Measurements from ENCODE around the gene ELK4.

Gene ELK4

GRCh38 chr1:205595861-205596260 lies 36.0 kb downstream of the ELK4 start:
- no peak for DNase-seq (ENCODE audit: low spot score)

DNA sequence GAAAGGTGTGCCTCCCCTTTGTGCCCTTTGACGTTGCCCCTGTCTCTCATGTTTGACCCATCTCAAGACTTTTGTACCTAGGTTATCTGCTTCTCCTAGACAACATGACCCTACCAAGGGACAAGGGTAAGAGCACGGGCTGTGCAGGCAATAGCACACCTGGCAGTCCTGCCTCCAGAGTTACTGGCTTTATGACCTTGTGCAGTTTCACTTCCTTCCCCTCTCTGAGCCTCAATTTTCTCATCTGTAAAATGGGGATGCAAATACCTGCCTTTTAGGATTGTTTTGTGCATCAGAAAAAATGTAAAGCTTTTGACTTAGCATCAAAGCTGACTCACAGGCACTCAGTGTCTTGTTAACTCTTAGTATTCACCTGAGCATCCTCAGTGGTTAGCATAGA lies 36.4 kb downstream of the ELK4 start:
- DNase-seq (ENCODE audit: low spot score), result no peak

DNA sequence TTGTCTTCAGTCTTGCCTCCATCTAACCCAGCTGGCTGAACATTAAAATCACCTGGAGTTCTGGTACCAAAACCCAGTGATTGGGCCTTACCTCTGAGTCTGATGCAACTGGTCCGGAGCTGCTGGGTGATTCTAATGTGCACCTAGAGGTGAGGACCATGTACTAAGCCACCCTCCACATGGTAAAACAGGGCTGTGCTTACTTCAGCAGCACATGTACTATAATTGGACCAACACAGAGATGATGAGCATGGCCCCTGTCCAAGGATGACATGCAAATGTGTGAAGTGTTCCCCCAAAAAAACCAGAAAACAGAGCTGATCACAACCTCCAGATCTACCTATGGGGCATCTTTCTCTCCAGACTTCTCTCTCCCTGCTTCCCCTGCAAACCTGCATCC lies 37.0 kb downstream of the ELK4 start:
- no peak for DNase-seq (ENCODE audit: low spot score)

GRCh38 chr1:205593967-205594366 lies 37.8 kb downstream of the ELK4 start:
- no peak for DNase-seq (ENCODE audit: low spot score)

- DNase-seq (ENCODE audit: low spot score), result no peak
These were observed 38.3 kb downstream of the ELK4 start for GRCh38 chr1:205593532-205593931.

DNA sequence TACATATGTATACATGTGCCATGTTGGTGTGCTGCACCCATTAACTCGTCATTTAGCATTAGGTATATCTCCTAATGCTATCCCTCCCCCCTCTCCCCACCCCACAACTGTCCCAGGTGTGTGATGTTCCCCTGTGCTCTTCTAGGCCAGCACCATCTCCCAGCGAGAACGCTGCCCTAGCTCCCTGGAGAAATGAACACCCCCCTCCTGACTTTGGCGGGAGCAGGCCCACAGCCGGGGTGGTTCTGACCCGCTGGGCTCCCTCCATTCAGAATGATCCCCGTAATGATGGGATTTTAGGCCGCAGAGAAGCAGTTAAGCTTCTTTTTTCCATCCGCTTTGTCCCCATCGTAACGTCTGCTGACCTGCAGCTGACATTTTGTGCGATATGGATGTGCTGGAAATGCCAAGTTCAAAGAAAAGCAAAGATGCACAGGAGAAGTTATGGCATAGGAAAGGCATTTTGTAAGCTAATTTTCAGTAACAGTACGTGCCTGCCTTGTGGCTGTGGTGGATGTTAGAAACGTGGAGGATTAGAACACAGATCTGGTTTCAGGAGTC lies 39.3 kb downstream of the ELK4 start:
- DNase-seq (ENCODE audit: low spot score), result no peak

- DNase-seq (ENCODE audit: low spot score), result peak; percentile 95
These were observed 40.1 kb downstream of the ELK4 start for GRCh38 chr1:205591522-205592351.

- DNase-seq (ENCODE audit: low spot score), result no peak
These were observed 40.9 kb downstream of the ELK4 start for GRCh38 chr1:205590777-205591513.

DNA sequence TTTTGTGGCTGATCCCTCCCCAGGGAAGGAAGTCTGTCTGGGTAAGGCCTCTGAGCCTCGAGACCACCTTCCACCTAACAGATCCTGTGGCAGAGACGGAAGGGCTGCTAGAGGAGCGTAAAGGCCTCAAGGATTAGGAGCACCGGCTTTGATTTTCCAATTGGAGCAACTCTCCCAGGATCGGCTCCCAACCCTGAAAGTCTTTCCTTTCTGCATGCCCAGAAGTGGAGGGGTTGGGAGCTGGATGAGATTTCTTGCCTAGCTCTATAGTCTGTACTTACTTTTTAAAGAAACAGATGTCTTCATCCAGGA lies 41.4 kb downstream of the ELK4 start:
- no peak for DNase-seq (ENCODE audit: low spot score)

DNA sequence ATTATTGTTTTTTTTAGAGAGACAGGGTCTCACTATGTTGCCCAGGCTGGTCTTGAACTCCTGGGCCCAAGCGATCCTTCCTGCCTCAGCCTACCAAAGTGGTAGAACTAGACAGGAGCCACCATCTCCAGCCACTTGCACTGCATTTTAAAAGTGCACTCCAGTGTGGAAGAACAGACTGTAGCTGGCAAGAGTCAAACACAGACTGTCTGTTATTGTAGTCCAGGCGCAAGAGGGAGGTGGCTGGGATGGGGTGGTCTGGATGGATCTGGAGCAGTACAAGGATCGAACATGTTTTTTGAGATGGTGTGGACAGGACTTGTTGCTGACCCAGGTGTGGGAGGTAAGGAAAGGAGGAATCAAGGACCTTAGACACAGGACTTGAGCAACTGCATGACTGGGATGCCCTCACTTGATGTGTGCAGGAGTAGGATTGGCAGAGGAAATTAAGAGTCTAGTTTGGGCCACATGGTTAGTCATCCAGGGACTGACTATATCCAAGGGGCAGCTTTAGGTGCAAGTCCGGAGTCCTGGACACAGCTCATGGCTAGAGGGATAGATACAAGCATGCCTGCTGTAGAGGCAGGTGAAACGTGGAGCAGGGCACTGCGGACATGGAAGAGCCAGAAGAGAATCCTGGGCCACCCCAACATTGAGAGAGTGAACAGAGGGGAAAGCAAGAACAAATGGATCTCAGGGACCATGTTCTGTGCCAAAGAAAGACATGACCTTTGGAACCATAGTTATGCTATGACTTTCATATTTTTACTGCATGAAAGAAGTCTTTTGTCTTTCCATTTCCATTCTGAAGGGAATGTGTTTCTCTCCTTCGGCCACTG lies 42.0 kb downstream of the ELK4 start:
- DNase-seq (ENCODE audit: low spot score), result no peak

DNA sequence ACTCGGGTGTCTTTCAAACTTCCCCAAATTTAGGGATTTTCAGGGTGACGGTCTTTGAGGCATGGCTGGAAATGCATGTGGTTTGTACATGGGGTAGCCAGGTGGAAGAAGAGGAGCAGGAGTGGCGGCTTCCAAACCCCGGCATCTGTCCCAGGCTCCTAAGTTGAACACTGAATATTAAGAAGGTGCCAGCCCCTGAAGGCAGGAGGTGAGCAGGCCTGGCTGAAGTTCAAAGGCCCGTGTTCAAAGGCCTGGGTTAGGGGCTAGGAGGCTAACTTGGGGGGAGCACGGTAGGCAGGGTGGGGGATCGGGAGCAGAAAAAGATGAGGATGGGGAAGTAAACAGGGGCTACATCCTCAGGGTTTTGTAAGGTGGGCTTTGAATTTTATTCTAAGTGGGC lies 42.8 kb downstream of the ELK4 start:
- no peak for DNase-seq (ENCODE audit: low spot score)

DNA sequence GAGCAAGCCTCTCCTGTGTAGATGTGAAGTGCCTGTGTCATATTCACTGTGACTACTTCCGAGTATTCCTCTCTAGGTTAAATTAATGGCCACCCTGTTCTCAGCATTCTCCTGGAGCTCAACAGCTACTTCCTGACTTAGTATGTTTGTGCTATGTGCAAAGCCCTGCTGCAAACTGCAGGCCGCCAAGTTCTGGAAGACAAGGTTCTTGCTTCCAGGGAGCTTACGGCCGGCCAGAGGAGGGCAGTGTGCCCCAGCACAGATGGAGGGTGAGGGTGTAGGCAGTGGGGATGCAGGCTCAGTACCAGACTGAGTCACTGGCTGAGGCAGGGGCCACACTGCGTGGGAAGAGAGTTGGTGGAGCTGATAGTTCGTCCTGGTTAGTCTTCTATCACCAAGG lies 43.2 kb downstream of the ELK4 start:
- DNase-seq (ENCODE audit: low spot score), result no peak

GRCh38 chr1:205587581-205587980 lies 44.2 kb downstream of the ELK4 start:
- DNase-seq (ENCODE audit: low spot score), result peak; percentile 18

DNA sequence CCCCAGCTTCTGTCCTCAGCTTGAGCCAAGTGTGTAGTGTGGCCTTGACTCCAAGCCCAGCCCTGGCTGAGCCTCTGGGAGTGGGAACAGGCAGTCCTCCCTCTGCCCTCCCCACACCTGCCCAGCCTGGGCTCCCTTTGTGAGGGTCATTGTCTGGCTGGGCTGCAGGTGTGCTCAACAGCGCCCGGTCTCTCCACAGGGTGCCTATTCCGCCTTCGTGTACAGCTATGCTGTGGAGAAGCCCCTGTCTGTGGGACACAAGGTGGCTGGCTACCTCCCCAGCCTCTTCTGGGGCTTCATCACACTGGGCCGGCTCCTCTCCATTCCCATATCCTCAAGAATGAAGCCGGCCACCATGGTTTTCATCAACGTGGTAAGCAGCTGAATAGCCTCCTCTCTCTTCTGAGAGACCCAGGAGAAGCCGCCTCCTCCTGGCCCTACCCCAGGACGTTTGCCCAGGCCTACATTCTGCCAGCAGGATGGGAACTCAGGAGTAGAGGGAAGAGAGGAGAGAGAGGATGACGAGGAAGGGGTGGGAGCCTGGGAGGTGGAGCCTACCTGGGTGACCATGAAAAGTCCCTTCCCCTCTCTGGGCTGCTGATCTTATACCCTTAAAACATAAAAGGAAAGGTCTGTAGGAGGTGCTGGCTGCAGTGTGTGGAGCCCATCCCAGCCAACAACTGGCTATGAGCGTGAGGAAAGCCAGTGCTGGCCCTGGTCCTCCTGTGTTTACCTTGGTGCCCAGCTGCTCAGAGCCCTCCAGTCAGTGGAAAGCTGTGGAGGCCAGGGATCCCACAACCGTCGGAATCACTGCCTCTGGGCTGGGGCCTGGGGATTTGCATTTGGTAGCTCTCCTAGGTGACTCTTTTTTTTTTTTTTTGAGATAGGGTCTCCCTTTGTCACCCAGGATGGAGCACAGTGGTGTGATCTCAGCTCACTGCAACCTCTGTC lies 45.7 kb downstream of the ELK4 start:
- DNase-seq (ENCODE audit: low spot score), result peak; percentile 28

- DNase-seq (ENCODE audit: low spot score), result no peak
These were observed 46.5 kb downstream of the ELK4 start for GRCh38 chr1:205585169-205585834.

- peak; percentile 43 for DNase-seq (ENCODE audit: low spot score)
These were observed 47.1 kb downstream of the ELK4 start for GRCh38 chr1:205584732-205585131.

DNA sequence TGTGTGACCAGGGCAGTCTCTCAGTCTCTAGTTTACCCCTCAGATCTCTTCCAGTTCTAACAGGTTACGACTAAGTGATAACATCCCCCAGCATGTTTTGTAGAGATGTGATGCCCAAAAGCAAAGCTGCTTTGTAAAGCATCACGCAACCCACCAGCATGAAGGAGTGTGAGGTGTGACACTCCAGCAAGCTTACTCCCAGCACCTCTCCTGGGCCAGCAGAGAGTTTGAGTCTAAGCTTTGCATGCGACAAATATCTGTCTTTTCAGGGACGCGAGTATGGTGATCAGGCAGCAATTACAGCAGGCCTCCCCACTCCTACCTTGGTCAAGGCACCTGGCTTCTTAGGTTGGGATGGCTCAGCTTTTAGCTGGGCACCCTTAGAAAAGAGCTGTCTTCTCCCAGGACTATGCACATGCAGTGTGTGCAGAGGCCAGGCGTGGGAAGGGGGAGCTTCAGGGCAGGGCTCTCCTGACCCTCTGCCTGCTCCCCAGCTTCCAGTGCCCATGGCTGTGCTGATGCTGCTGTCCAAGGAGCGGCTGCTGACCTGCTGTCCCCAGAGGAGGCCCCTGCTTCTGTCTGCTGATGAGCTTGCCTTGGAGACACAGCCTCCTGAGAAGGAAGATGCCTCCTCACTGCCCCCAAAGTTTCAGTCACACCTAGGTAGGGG lies 48.2 kb downstream of the ELK4 start:
- peak; percentile 43 for DNase-seq (ENCODE audit: low spot score)

GRCh38 chr1:205582471-205583291 lies 49.1 kb downstream of the ELK4 start:
- DNase-seq (ENCODE audit: low spot score), result no peak

DNA sequence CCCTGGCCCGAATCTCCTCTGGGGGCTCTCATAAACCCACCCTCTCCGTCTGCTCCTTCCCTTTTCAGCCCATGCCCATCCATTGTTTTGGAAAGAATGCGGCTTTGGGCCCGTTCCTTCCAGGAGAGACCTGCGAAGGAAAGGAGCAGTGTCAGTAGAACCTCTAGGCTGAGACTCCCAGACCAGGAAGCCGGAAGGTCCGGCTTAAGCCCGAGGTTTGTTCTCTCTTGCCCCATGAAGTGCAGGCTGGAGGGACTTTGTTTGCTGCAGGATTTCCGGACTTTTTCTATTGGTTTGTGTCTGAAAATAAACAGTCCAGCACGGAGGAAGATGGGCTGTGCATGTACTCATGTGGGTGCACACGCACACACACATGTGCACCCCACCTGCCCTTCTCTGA lies 49.8 kb downstream of the ELK4 start:
- DNase-seq (ENCODE audit: low spot score), result no peak

All from ecto neural progenitor cell (in vitro differentiated cells).